Smooth muscle cell (in vitro differentiated cells): ENCODE data around the gene UBE2R2. TPM values are rescaled to one million over a fixed set of nuclear protein-coding genes. Genes with fewer than 3 reads are reported as not detected.
"Not testable (repeated sequence)": the region's sequence is repeated elsewhere in the genome, so short reads cannot be mapped to it uniquely, and the experiment has no call there.

ENCODE experiments used
- DNase-seq: peaks from one replicate; lab custom pipeline; 2025; ENCODE audit not compliant: unreplicated experiment; lab: John Stamatoyannopoulos, UW
- H2AFZ ChIP-seq: fragments of 200-600 bp; sonication (generic); 2 replicates; pipeline ENCODE4 v1.6.0; 2016; ENCODE audit warnings: antibody characterized with exemption, low read depth, mild to moderate bottlenecking
- H3F3A ChIP-seq: fragments of 200-600 bp; sonication (generic); 2 replicates; pipeline ENCODE4 v1.6.0; 2017; ENCODE audit warnings: antibody characterized with exemption, low read depth
- H3K27ac ChIP-seq: fragments of 200-600 bp; sonication (generic); 2 replicates; pipeline ENCODE4 v1.5.1; 2016; ENCODE audit warnings: low read depth, mild to moderate bottlenecking
- H3K27me3 ChIP-seq: fragments of 200-600 bp; sonication (generic); 2 replicates; pipeline ENCODE4 v1.6.1; 2016; ENCODE audit warnings: low read depth, mild to moderate bottlenecking
- H3K36me3 ChIP-seq: fragments of 200-600 bp; sonication (generic); 2 replicates; pipeline ENCODE4 v1.5.1; 2016; ENCODE audit warnings: low read depth
- H3K4me1 ChIP-seq: fragments of 200-600 bp; sonication (generic); 2 replicates; pipeline ENCODE4 v1.5.1; 2016; ENCODE audit warnings: low read depth
- H3K4me2 ChIP-seq: fragments of 200-600 bp; sonication (generic); 2 replicates; pipeline ENCODE4 v1.6.0; 2016; ENCODE audit warnings: mild to moderate bottlenecking
- H3K4me3 ChIP-seq: fragments of 200-600 bp; sonication (generic); 2 replicates; pipeline ENCODE4 v1.5.1; 2016; ENCODE audit warnings: mild to moderate bottlenecking
- H3K79me2 ChIP-seq: fragments of 200-600 bp; sonication (generic); 2 replicates; pipeline ENCODE4 v1.6.0; 2016; ENCODE audit warnings: low read depth, mild to moderate bottlenecking
- H3K9ac ChIP-seq: fragments of 200-600 bp; sonication (generic); 2 replicates; pipeline ENCODE4 v1.6.0; 2016; ENCODE audit warnings: low read depth
- H3K9me3 ChIP-seq: fragments of 200-600 bp; sonication (generic); replicated peaks from 2 replicates; pipeline ENCODE4 v1.5.1; 2016; ENCODE audit warnings: low read depth
- H4K20me1 ChIP-seq: fragments of 200-600 bp; sonication (generic); 2 replicates; pipeline ENCODE4 v1.6.0; 2016; ENCODE audit warnings: low read depth
- CTCF ChIP-seq: fragments of 200-600 bp; sonication (generic); IDR thresholded peaks from 2 replicates; pipeline ENCODE4 v1.5.1; 2017; ENCODE audit warnings: borderline replicate concordance, mild to moderate bottlenecking, antibody characterized with exemption; ENCODE audit not compliant: insufficient read depth, poor library complexity, severe bottlenecking
- WGBS: methylation state at CpG from one replicate; pipeline ENCODE4 v1.1.7; 2016; ENCODE audit warnings: low lambda C conversion rate; 5-methylcytosine and 5-hydroxymethylcytosine counted together
- polyA plus RNA-seq: library from polyadenylated mRNA; unstranded; fragments of >200 nt; fragmentation: Nextera tagmentation; extraction: Ambion mirVana; gene quantifications from 2 replicates; pipeline ENCODE4 v1.2.1, GENCODE V29; 2016
- total RNA-seq: library from RNA; depleted of rRNA; stranded (reverse); fragments of >200 nt; gene quantifications from 2 replicates; pipeline ENCODE4 v1.2.3, GENCODE V29; 2014

The UBE2R2 gene
- total and polyA plus RNA-seq, 2 experiments from 2014 or later, result 43.2 to 43.5 TPM

GRCh38 chr9:33808979-33809322 is 8.0 kb upstream of the UBE2R2 start:
- not testable (repeated sequence) for H3K4me2 ChIP-seq, H4K20me1 ChIP-seq, H3K4me3 ChIP-seq, H3K79me2 ChIP-seq, H3K9ac ChIP-seq, DNase-seq, H3K9me3 ChIP-seq, H3K4me1 ChIP-seq, H3F3A ChIP-seq, H3K27me3 ChIP-seq, H3K27ac ChIP-seq, H3K36me3 ChIP-seq, H2AFZ ChIP-seq
- WGBS, result 89% methylated on average over 1 of the region's 1 CpG

GRCh38 chr9:33809506-33809905 is 7.5 kb upstream of the UBE2R2 start:
- no peaks in the 10 kb centered on the region for H3K4me1 ChIP-seq
- no peaks in the 10 kb centered on the region for H3K9me3 ChIP-seq
- H3K9ac ChIP-seq, result no peak overlapping the region
- H3K27me3 ChIP-seq, result no peaks in the 10 kb centered on the region
- no peaks in the 10 kb centered on the region for H4K20me1 ChIP-seq
- no peak overlapping the region for H3K4me3 ChIP-seq
- whole genome bisulfite sequencing, result 100% methylated on average over 1 of the region's 1 CpG
- no peak overlapping the region for H3K27ac ChIP-seq
- no peaks in the 10 kb centered on the region for H3K36me3 ChIP-seq
- H3K4me2 ChIP-seq, result no peak overlapping the region
- peaks cover 8% of the 10 kb centered on the region for H3F3A ChIP-seq
- no peak for TF ChIP-seq CTCF
- no peaks in the 10 kb centered on the region for H3K79me2 ChIP-seq
- H2AFZ ChIP-seq, result no peak overlapping the region
- DNase-seq, result no peak

- peak; percentile 78 for TF ChIP-seq CTCF
- Histone ChIP-seq H2AFZ (peak overlapping the region; percentile 5), H3K4me2 (peak overlapping the region; percentile 5), H3K4me1 (peaks cover 5% of the 10 kb centered on the region), H3K27me3 (no peaks in the 10 kb centered on the region), H3K4me3 (no peak overlapping the region), H4K20me1 (peaks cover 6% of the 10 kb centered on the region), H3K9me3 (no peaks in the 10 kb centered on the region), H3K36me3 (no peaks in the 10 kb centered on the region), H3K9ac (peak overlapping the region; percentile 17), H3K79me2 (peaks cover 18% of the 10 kb centered on the region), H3K27ac (peak overlapping the region; percentile 72), H3F3A (peaks cover 17% of the 10 kb centered on the region)
- 69% methylated on average over 8 of the region's 8 CpGs for WGBS
- no peak for DNase-seq
These were observed 3.0 kb upstream of the UBE2R2 start for GRCh38 chr9:33813712-33814641.

GRCh38 chr9:33815781-33816180 is 1.2 kb upstream of the UBE2R2 start:
- Histone ChIP-seq H4K20me1 (peaks cover 24% of the 10 kb centered on the region), H3K27me3 (no peaks in the 10 kb centered on the region), H3K9me3 (no peaks in the 10 kb centered on the region), H3K4me2 (peak overlapping the region; percentile 94), H3K27ac (peak overlapping the region; percentile 94), H3K36me3 (no peaks in the 10 kb centered on the region), H2AFZ (no peak overlapping the region), H3K4me1 (peaks cover 23% of the 10 kb centered on the region), H3K9ac (no peak overlapping the region), H3K79me2 (peaks cover 36% of the 10 kb centered on the region), H3F3A (peaks cover 17% of the 10 kb centered on the region), H3K4me3 (no peak overlapping the region)
- no peak for TF ChIP-seq CTCF
- WGBS, result over 99% methylated on average over 7 of the region's 7 CpGs
- DNase-seq, result no peak
